SHP77 treated with DMSO at 0.1 percent for 48 hours (cell line): ENCODE results near the gene POU3F2.

Source experiments
- DNase-seq: peaks from one replicate; lab custom pipeline; 2025; lab: John Stamatoyannopoulos, UW

POU3F2 gene

GRCh38 chr6:98843271-98844243 lies 9.2 kb downstream of the POU3F2 start:
- no peak for DNase-seq

- no peak for DNase-seq
These were observed 10.2 kb downstream of the POU3F2 start for GRCh38 chr6:98844244-98845210.

GRCh38 chr6:98845211-98846020 lies 11.0 kb downstream of the POU3F2 start:
- DNase-seq: peak; percentile 55

- no peak for DNase-seq
These were observed 11.6 kb downstream of the POU3F2 start for GRCh38 chr6:98846021-98846380.

GRCh38 chr6:98847416-98847778 lies 13.0 kb downstream of the POU3F2 start:
- no peak for DNase-seq

- no peak for DNase-seq
These were observed 13.6 kb downstream of the POU3F2 start for GRCh38 chr6:98847779-98848538.

GRCh38 chr6:98848539-98849242 lies 14.3 kb downstream of the POU3F2 start:
- DNase-seq: no peak

- DNase-seq: no peak
These were observed 30.1 kb downstream of the POU3F2 start for GRCh38 chr6:98864497-98864896.

- no peak for DNase-seq
These were observed 36.7 kb downstream of the POU3F2 start for GRCh38 chr6:98871057-98871456.

GRCh38 chr6:98871821-98872220 lies 37.4 kb downstream of the POU3F2 start:
- no peak for DNase-seq

- no peak for DNase-seq
These were observed 41.0 kb downstream of the POU3F2 start for GRCh38 chr6:98875375-98875774.

- DNase-seq: no peak
These were observed 42.9 kb downstream of the POU3F2 start for GRCh38 chr6:98877250-98877649.

- DNase-seq: no peak
These were observed 46.1 kb downstream of the POU3F2 start for GRCh38 chr6:98880486-98880885.

- DNase-seq: no peak
These were observed 51.0 kb downstream of the POU3F2 start for GRCh38 chr6:98885330-98885729.

- no peak for DNase-seq
These were observed 53.3 kb downstream of the POU3F2 start for GRCh38 chr6:98887650-98888049.
